Esophagus muscularis mucosa (tissue), 4 donors: ENCODE data around the gene MYBBP1A. TPM values are rescaled to one million over a fixed set of nuclear protein-coding genes. Genes with fewer than 3 reads are reported as not detected.
A peak's percentile ranks its signal among the peaks of the same experiment; 100 is the strongest.

Source experiments
- DNase-seq: peaks from one replicate; pipeline ENCODE4 v3.0.0-alpha.2; 2017; ENCODE audit errors: extremely low spot score
- H3K27ac ChIP-seq, 4 donors: fragments of 200-600 bp; sonication (generic); replicated peaks in 1 of 4; 1 replicate in 3 of 4; 2 replicates in 1 of 4; pipeline ENCODE4 v1.5.1; 2016 to 2019; ENCODE audit warnings: mild to moderate bottlenecking in 1 of 4
- H3K27me3 ChIP-seq, 4 donors: fragments of 200-600 bp; sonication (generic); one replicate each; pipeline versions ENCODE4 v1.5.1 to v1.6.0; 2016 to 2019
- H3K36me3 ChIP-seq, 4 donors: fragments of 200-600 bp; sonication (generic); one replicate each; pipeline ENCODE4 v1.5.1; 2016 to 2019
- H3K4me1 ChIP-seq, 4 donors: fragments of 200-600 bp; sonication (generic); one replicate each; pipeline ENCODE4 v1.5.1; 2016 to 2019
- H3K4me3 ChIP-seq, 4 donors: fragments of 200-600 bp; sonication (generic); 1 replicate in 2 of 4; 2 replicates in 2 of 4; pipeline ENCODE4 v1.5.1; 2016 to 2019; ENCODE audit warnings: mild to moderate bottlenecking in 4 of 4, moderate library complexity in 1 of 4
- H3K9me3 ChIP-seq, 4 donors: fragments of 200-600 bp; sonication (generic); 1 replicate in 3 of 4; 2 replicates in 1 of 4; pipeline ENCODE4 v1.5.1; 2016 to 2019
- EP300 ChIP-seq: sonication (generic); formaldehyde crosslinking; IDR thresholded peaks from one replicate; pipeline ENCODE4 v1.6.1; 2017; ENCODE audit warnings: antibody characterized with exemption
- POLR2A ChIP-seq: fragments of 450-650 bp; IDR thresholded peaks from one replicate; pipeline ENCODE4 v1.6.1; 2017; ENCODE audit warnings: antibody characterized with exemption, moderate library complexity, mild to moderate bottlenecking, low read depth
- POLR2AphosphoS5 ChIP-seq, 2 donors: sonication (generic); formaldehyde crosslinking; IDR thresholded peaks; one replicate each; pipeline ENCODE4 v1.6.1; 2017; ENCODE audit warnings: antibody characterized with exemption in 2 of 2
- WGBS: methylation state at CpG from one replicate; pipeline ENCODE4 v1.1.5; 2018; 5-methylcytosine and 5-hydroxymethylcytosine counted together
- intact Hi-C: fragments of 100-400 bp; cut with DNase I; formaldehyde crosslinking; loops from one replicate; pipeline ENCODE4 v1.15.1; 2023
- total RNA-seq, 4 donors: library from RNA; depleted of rRNA; stranded (reverse); fragments of >200 nt; gene quantifications; one replicate each; pipeline versions ENCODE4 v1.1.0 to v1.2.1, GENCODE V29; 2016
- TF ChIP-seq, protein P1 (sequence below), 3 experiments: fragments of 200-600 bp in 2 of 3; fragments of 450-650 bp in 1 of 3; sonication (generic) in 2 of 3; IDR thresholded peaks; one replicate each; pipeline ENCODE4 v1.5.1; 2017 to 2019; ENCODE audit warnings: antibody characterized with exemption in 3 of 3, mild to moderate bottlenecking in 2 of 3, moderate library complexity in 1 of 3

MYBBP1A gene
- total RNA-seq, 4 donors from 2014 or later = 31.6 to 45.4 (median 36.1) TPM

DNA sequence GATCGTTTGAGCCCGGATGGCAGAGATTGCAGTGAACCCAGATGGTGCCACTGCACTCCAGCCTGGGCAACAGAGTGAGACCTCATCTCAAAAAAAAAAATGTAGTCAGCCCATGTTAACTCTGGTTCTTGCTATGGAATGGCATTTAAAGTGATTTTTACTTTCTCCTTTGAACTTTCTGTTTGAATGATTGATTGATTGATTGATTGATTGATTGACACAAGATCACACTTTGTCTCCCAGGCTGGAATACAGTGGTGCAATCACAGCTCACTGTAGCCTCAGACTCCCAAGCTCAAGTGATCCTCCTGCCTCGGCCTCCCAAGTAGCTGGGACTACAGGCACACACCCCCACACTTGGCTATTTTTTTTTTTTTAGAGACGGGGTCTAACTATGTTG lies 46.1 kb upstream of the MYBBP1A start:
- H3K4me1 ChIP-seq = peaks cover 38 to 74% (median 66%) of the 10 kb centered on the region in 4 donors
- intact Hi-C loops = no loop called here
- TF ChIP-seq POLR2AphosphoS5 (IDR thresholded peaks at IDR 0.05) (no peak), EP300 (no peak), POLR2A (no peak)
- TF ChIP-seq, protein P1, sequence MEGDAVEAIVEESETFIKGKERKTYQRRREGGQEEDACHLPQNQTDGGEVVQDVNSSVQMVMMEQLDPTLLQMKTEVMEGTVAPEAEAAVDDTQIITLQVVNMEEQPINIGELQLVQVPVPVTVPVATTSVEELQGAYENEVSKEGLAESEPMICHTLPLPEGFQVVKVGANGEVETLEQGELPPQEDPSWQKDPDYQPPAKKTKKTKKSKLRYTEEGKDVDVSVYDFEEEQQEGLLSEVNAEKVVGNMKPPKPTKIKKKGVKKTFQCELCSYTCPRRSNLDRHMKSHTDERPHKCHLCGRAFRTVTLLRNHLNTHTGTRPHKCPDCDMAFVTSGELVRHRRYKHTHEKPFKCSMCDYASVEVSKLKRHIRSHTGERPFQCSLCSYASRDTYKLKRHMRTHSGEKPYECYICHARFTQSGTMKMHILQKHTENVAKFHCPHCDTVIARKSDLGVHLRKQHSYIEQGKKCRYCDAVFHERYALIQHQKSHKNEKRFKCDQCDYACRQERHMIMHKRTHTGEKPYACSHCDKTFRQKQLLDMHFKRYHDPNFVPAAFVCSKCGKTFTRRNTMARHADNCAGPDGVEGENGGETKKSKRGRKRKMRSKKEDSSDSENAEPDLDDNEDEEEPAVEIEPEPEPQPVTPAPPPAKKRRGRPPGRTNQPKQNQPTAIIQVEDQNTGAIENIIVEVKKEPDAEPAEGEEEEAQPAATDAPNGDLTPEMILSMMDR (IDR thresholded peaks at IDR 0.05) = no peak
- no peak overlapping the region for H3K4me3 ChIP-seq
- no peak for DNase-seq
- peak overlapping the region; percentile 81 to 90 (median 85) for H3K27ac ChIP-seq
- peaks cover 0 to 11% (median 0%) of the 10 kb centered on the region in 4 donors for H3K27me3 ChIP-seq
- WGBS = 96% methylated on average over 4 of the region's 4 CpGs
- H3K9me3 ChIP-seq = no peaks in the 10 kb centered on the region
- peaks cover 0 to 8% (median 3%) of the 10 kb centered on the region in 4 donors for H3K36me3 ChIP-seq

- TF ChIP-seq POLR2A (no peak), EP300 (no peak), POLR2AphosphoS5 (IDR thresholded peaks at IDR 0.05) (no peak)
- TF ChIP-seq, protein P1 (IDR thresholded peaks at IDR 0.05) = no peak
These were observed 45.4 kb upstream of the MYBBP1A start for GRCh38 chr17:4600563-4600962.

DNA sequence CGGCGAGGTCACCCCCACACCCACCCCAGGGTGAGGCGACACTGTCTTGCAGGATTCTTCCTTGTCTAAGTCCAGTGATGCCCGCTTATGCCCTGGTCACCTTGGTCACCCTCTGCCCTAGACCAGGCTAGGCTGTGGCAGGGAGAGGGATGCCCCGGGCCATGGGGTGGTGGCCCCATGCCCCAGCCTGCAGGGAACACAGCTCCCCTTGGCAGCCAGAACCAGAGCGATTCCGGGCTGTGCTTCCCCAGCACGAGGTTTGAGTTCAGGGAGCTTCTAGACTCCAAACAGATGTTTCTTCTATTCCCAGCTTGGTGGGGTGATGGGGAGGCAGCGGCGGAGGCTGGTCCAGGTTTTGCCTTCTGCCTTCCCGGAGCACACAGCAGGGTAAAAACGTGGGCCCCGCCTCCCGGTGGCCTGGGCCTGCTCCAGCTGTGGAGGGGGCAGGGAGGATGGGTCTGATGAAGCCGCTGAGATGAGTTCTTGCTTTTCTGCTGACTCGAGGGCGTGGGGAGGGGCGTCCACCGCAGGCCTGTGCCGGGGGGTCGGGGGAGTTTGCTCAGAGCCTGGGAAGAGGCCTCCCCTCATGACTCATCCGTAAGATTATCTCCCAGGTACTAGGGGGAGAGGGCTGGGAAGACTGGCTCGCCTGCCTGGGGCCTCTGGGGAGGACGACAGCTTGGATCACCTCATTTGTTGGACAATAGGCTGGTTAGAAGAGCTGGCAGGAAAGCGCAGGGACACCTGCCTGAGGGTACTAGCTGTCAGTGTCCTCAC lies 44.5 kb upstream of the MYBBP1A start:
- intact Hi-C loops = no loop called here
- Histone ChIP-seq H3K9me3 (no peaks in the 10 kb centered on the region), H3K4me3 (peak overlapping the region in 3 of 4 donors; percentile 13 to 19 (median 19)), H3K27me3 (peaks cover 0 to 11% (median 0%) of the 10 kb centered on the region in 4 donors), H3K4me1 (peaks cover 32 to 68% (median 53%) of the 10 kb centered on the region in 4 donors), H3K36me3 (peaks cover 0 to 12% (median 4%) of the 10 kb centered on the region in 4 donors), H3K27ac (peak overlapping the region; percentile 81 to 90 (median 85))
- 24% methylated on average over 18 of the region's 25 CpGs for WGBS
- DNase-seq = no peak
- TF ChIP-seq POLR2AphosphoS5 (IDR thresholded peaks at IDR 0.05) (peak in 1 of 2 donors; percentile 74), EP300 (no peak), POLR2A (no peak)
- TF ChIP-seq, protein P1 (IDR thresholded peaks at IDR 0.05) = no peak

More at GRCh38 chr17:4600563-4600962, 45.4 kb upstream of the MYBBP1A start:
- no peaks in the 10 kb centered on the region for H3K9me3 ChIP-seq
- peaks cover 0 to 8% (median 3%) of the 10 kb centered on the region in 4 donors for H3K36me3 ChIP-seq
- H3K27ac ChIP-seq = peak overlapping the region; percentile 81 to 90 (median 85)
- H3K4me1 ChIP-seq = peaks cover 34 to 69% (median 59%) of the 10 kb centered on the region in 4 donors
- no peak overlapping the region for H3K4me3 ChIP-seq
- intact Hi-C loops = no loop called here
- 59% methylated on average over 11 of the region's 13 CpGs for WGBS
- DNase-seq = no peak
- peaks cover 0 to 11% (median 0%) of the 10 kb centered on the region in 4 donors for H3K27me3 ChIP-seq

GRCh38 chr17:4598776-4599504 lies 43.8 kb upstream of the MYBBP1A start:
- peak overlapping the region in 3 of 4 donors; percentile 13 to 19 (median 19) for H3K4me3 ChIP-seq
- peak overlapping the region; percentile 81 to 90 (median 85) for H3K27ac ChIP-seq
- TF ChIP-seq, protein P1 (IDR thresholded peaks at IDR 0.05) = no peak
- TF ChIP-seq EP300 (peak; percentile 34), POLR2AphosphoS5 (IDR thresholded peaks at IDR 0.05) (peak; percentile 76 to 85)
- no peaks in the 10 kb centered on the region for H3K9me3 ChIP-seq
- peaks cover 24 to 60% (median 46%) of the 10 kb centered on the region in 4 donors for H3K4me1 ChIP-seq
- peaks cover 0 to 11% (median 0%) of the 10 kb centered on the region in 4 donors for H3K27me3 ChIP-seq
- DNase-seq = peak; percentile 94
- intact Hi-C loops = no loop called here
- 37% methylated on average over 20 of the region's 20 CpGs for WGBS
- H3K36me3 ChIP-seq = peaks cover 0 to 12% (median 4%) of the 10 kb centered on the region in 4 donors
